Measurements from ENCODE around the gene RNF44. TPM values are rescaled to one million over a fixed set of nuclear protein-coding genes. Genes with fewer than 3 reads are reported as not detected.

RNF44 gene
- total and polyA plus RNA-seq, 4 donors = 15.3 to 40.5 (median 25.5) TPM

DNA sequence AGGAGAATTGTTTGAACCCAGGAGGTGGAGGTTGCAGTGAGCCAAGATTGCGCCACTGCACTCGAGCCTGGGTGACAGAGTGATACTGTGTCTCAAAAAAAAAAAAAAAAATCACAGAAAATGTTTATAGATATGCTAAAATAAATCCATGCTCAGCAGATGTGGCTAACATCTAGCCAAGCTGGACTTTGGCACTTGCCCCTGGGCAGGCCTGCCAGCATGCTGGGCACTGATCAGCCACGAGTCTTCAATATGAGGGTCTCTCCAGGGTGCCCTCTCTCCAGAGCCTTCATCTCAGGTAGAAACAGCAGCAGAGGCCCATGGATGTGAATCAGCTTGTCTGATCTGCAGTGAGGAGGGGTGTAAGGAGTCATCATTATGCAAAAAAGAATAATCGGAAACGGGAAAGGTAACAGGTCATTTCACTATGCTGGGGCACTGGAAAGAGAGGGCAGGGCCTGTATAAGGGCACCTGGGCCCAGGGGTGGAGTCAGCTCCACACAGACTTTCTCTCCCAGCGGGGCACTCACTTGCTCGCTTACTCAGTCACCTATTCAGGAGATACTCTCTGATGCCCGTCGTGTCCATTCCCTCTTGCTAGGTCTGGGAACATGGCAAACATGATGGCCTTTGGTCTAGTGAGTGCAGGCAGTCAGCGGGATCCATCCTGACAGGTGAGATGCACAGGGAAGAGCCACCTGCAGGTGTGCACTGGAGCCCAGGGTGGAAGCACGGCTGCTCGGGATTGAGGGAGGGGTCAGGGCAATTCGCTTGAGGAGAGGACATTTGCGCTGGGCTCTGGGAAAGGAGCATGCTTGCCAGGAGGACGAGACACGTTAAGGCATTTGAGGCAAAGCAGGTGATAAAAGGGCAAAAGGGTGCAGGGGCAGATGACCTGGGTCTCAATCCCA lies 17.1 kb downstream of the RNF44 start:
- Histone ChIP-seq H3K4me3 (no peak overlapping the region), H3K36me3 (ENCODE audit: control insufficient read depth in 4 of 4, insufficient read depth in 4 of 4, low read length in 4 of 4) (no peaks in the 10 kb centered on the region), H3K27ac (ENCODE audit: low read depth in 1 of 2, low read length in 1 of 2) (no peak overlapping the region), H3K9ac (ENCODE audit: insufficient read depth in 1 of 2, low read length in 2 of 2) (no peak overlapping the region), H3K9me3 (ENCODE audit: control insufficient read depth in 4 of 4, insufficient read depth in 3 of 4, low read length in 3 of 4) (no peaks in the 10 kb centered on the region), H3K4me1 (ENCODE audit: control insufficient read depth in 5 of 5, insufficient read depth in 5 of 5, low read length in 5 of 5) (no peaks in the 10 kb centered on the region), H3K27me3 (ENCODE audit: control insufficient read depth in 3 of 3, insufficient read depth in 3 of 3, low read length in 2 of 3) (no peaks in the 10 kb centered on the region)
- DNase-seq (no peak), ATAC-seq (ENCODE audit: insufficient read depth, low FRiP score) (no peak)
- WGBS, 2 donors = 73 to 79% methylated on average over 16 of the region's 16 CpGs
- TF ChIP-seq, protein P1, sequence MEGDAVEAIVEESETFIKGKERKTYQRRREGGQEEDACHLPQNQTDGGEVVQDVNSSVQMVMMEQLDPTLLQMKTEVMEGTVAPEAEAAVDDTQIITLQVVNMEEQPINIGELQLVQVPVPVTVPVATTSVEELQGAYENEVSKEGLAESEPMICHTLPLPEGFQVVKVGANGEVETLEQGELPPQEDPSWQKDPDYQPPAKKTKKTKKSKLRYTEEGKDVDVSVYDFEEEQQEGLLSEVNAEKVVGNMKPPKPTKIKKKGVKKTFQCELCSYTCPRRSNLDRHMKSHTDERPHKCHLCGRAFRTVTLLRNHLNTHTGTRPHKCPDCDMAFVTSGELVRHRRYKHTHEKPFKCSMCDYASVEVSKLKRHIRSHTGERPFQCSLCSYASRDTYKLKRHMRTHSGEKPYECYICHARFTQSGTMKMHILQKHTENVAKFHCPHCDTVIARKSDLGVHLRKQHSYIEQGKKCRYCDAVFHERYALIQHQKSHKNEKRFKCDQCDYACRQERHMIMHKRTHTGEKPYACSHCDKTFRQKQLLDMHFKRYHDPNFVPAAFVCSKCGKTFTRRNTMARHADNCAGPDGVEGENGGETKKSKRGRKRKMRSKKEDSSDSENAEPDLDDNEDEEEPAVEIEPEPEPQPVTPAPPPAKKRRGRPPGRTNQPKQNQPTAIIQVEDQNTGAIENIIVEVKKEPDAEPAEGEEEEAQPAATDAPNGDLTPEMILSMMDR (IDR thresholded peaks at IDR 0.05; ENCODE audit: control extremely low read depth, extremely low read depth) = no peak

DNA sequence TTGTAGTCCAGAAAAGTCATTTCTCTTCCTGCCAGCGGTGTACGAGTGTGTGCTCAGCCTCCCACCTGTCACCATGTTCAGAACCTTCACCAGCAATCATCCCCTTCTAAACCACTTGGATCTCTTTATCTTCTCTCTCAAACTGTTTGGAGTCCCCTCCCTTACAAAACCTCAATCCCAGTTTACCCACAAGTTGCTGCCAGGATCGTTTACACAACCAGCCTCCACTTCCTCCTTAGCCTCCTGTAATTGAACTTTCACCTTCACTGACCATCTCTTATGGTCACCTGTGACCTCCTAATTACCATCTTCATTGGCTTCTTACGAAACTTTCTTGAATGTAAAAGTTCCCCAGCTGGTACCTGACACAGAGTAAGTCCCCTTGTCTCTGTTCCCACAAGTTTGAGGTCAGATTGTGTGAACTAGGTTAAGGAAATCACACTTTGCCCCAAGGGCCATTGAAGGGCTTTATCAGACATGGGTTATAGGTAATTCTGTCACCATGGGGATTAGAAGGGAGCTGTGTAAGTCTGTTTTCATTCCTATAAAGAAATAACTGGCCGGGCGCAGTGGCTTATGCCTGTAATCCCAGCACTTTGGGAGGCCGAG lies 20.0 kb downstream of the RNF44 start:
- no peak overlapping the region for H3K9ac ChIP-seq (ENCODE audit: insufficient read depth in 1 of 2, low read length in 2 of 2)
- WGBS, 2 donors = 56 to 70% methylated on average over 7 of the region's 7 CpGs
- no peak overlapping the region for H3K4me3 ChIP-seq
- no peaks in the 10 kb centered on the region for H3K36me3 ChIP-seq (ENCODE audit: control insufficient read depth in 4 of 4, insufficient read depth in 4 of 4, low read length in 4 of 4)
- H3K27me3 ChIP-seq (ENCODE audit: control insufficient read depth in 3 of 3, insufficient read depth in 3 of 3, low read length in 2 of 3) = no peaks in the 10 kb centered on the region
- DNase-seq = no peak
- no peak for ATAC-seq (ENCODE audit: insufficient read depth, low FRiP score)
- no peak overlapping the region for H3K27ac ChIP-seq (ENCODE audit: low read depth in 1 of 2, low read length in 1 of 2)
- TF ChIP-seq, protein P1 (IDR thresholded peaks at IDR 0.05; ENCODE audit: control extremely low read depth, extremely low read depth) = no peak
- H3K4me1 ChIP-seq (ENCODE audit: control insufficient read depth in 5 of 5, insufficient read depth in 5 of 5, low read length in 5 of 5) = no peaks in the 10 kb centered on the region
- H3K9me3 ChIP-seq (ENCODE audit: control insufficient read depth in 4 of 4, insufficient read depth in 3 of 4, low read length in 3 of 4) = no peaks in the 10 kb centered on the region

DNA sequence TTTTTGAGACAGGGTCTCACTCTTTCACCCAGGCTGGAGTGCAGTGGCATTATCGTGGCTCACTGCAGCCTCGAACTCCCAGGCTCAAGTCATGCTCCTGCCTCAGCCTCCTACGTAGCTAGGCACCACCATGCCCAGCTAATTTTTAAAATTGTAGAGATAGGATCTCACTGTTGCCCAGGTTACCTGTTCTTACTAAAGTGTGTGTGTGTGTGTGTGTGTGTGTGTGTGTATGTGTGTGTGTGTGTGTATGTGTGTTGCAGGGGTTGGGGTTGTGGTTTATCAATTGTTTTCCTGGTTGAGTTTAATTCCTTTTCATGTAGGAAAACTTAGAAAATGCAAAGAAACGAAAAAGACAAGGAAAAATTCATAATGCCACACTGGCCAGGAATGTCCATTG lies 21.8 kb downstream of the RNF44 start:
- H3K9me3 ChIP-seq (ENCODE audit: control insufficient read depth in 4 of 4, insufficient read depth in 3 of 4, low read length in 3 of 4) = no peaks in the 10 kb centered on the region
- H3K27ac ChIP-seq (ENCODE audit: low read depth in 1 of 2, low read length in 1 of 2) = no peak overlapping the region
- H3K4me1 ChIP-seq (ENCODE audit: control insufficient read depth in 5 of 5, insufficient read depth in 5 of 5, low read length in 5 of 5) = no peaks in the 10 kb centered on the region
- ATAC-seq (ENCODE audit: insufficient read depth, low FRiP score) (no peak), DNase-seq (no peak)
- H3K27me3 ChIP-seq (ENCODE audit: control insufficient read depth in 3 of 3, insufficient read depth in 3 of 3, low read length in 2 of 3) = no peaks in the 10 kb centered on the region
- no peak overlapping the region for H3K4me3 ChIP-seq
- TF ChIP-seq, protein P1 (IDR thresholded peaks at IDR 0.05; ENCODE audit: control extremely low read depth, extremely low read depth) = no peak
- H3K9ac ChIP-seq (ENCODE audit: insufficient read depth in 1 of 2, low read length in 2 of 2) = no peak overlapping the region
- 83 to 88% methylated on average over 4 of the region's 4 CpGs for WGBS, 2 donors
- no peaks in the 10 kb centered on the region for H3K36me3 ChIP-seq (ENCODE audit: control insufficient read depth in 4 of 4, insufficient read depth in 4 of 4, low read length in 4 of 4)

All from lung (tissue), 12 donors.